ENCODE data around the gene DLK2. TPM values are rescaled to one million over a fixed set of nuclear protein-coding genes. Genes with fewer than 3 reads are reported as not detected.
"Not testable (repeated sequence)": the region's sequence is repeated elsewhere in the genome, so short reads cannot be mapped to it uniquely, and the experiment has no call there.

Gene DLK2
- total RNA-seq, 1 experiment from 2014 or later = 0.75 TPM

GRCh38 chr6:43426928-43427405 is 28.4 kb downstream of the DLK2 start:
- H3K4me3 Mint-ChIP-seq (ENCODE audit: unreplicated experiment) = peak overlapping the region; percentile 85
- BruUV-seq (replicated peaks) = TSS peak; percentile 88
- Histone ChIP-seq H3K27me3 (replicated peaks; ENCODE audit: control insufficient read depth, insufficient read depth, low read length) (no peaks in the 10 kb centered on the region), H3K36me3 (ENCODE audit: control insufficient read depth, insufficient read depth, low read length) (no peaks in the 10 kb centered on the region; the same call in 1 of the 2 replicates), H3K4me3 (ENCODE audit: low read depth, low read length) (peak overlapping the region; percentile 96), H3K9me3 (no peaks in the 10 kb centered on the region), H3K4me1 (0 out of 2 replicates have a peak, but pooled peaks cover 4% of the 10 kb centered on the region)
- DNase-seq = no peak
- POLR2A ChIA-PET = interaction anchor here (0.6 to 1.0 kb wide), 4 partner anchors 36 to 1521 kb away, joined by 3 to 12 read pairs (median 3); no protein-coding TSS in a partner anchor
- intact Hi-C loops (cut with micrococcal nuclease; ENCODE audit: unreplicated experiment) = loop anchor here (5.0 kb wide), 1 partner anchor 35 kb away; no protein-coding TSS in a partner anchor
- H3K4me1 Mint-ChIP-seq (ENCODE audit: low read depth, unreplicated experiment) = peaks cover 11% of the 10 kb centered on the region
- H3K36me3 Mint-ChIP-seq (ENCODE audit: insufficient read depth, unreplicated experiment) = peaks cover 22% of the 10 kb centered on the region
- H3K27ac Mint-ChIP-seq (ENCODE audit: unreplicated experiment) = peak overlapping the region; percentile 80
- H3K27me3 Mint-ChIP-seq (ENCODE audit: insufficient read depth, unreplicated experiment) = no peaks in the 10 kb centered on the region
- CTCF ChIA-PET = interaction anchor here (0.5 to 1.0 kb wide), 7 partner anchors 10 to 213 kb away, joined by 3 to 11 read pairs (median 3); partner anchors contain the start of genes POLH and XPO5
- no peak for TF ChIP-seq CTCF (IDR thresholded peaks at IDR 0.05; ENCODE audit: insufficient read depth in 1 of 2, low read depth in 1 of 2, low read length in 1 of 2, severe bottlenecking in 1 of 2, unreplicated experiment in 1 of 2)
- H3K9me3 Mint-ChIP-seq (ENCODE audit: unreplicated experiment) = no peaks in the 10 kb centered on the region

GRCh38 chr6:43425083-43425482 is 30.3 kb downstream of the DLK2 start:
- POLR2A ChIA-PET; H3K27ac Mint-ChIP-seq (ENCODE audit: unreplicated experiment); H3K27me3 ChIP-seq (replicated peaks; ENCODE audit: control insufficient read depth, insufficient read depth, low read length); H3K4me3 ChIP-seq (ENCODE audit: low read depth, low read length); H3K9me3 ChIP-seq; H3K4me1 ChIP-seq; H3K36me3 ChIP-seq (ENCODE audit: control insufficient read depth, insufficient read depth, low read length); DNase-seq; BruUV-seq (replicated peaks); H3K9me3 Mint-ChIP-seq (ENCODE audit: unreplicated experiment); H3K4me3 Mint-ChIP-seq (ENCODE audit: unreplicated experiment); CTCF ChIA-PET; H3K27me3 Mint-ChIP-seq (ENCODE audit: insufficient read depth, unreplicated experiment): not testable (repeated sequence)
- intact Hi-C loops (cut with micrococcal nuclease; ENCODE audit: unreplicated experiment) = loop anchor here (5.0 kb wide), 1 partner anchor 33 kb away; no protein-coding TSS in a partner anchor
- Mint-ChIP-seq H3K4me1 (ENCODE audit: low read depth, unreplicated experiment) (peaks cover 11% of the 10 kb centered on the region), H3K36me3 (ENCODE audit: insufficient read depth, unreplicated experiment) (peaks cover 18% of the 10 kb centered on the region)

- no peak overlapping the region for H3K27ac Mint-ChIP-seq (ENCODE audit: unreplicated experiment)
- H3K4me1 Mint-ChIP-seq (ENCODE audit: low read depth, unreplicated experiment) = no peaks in the 10 kb centered on the region
- Histone ChIP-seq H3K27me3 (replicated peaks; ENCODE audit: control insufficient read depth, insufficient read depth, low read length) (no peaks in the 10 kb centered on the region), H3K9me3 (peaks cover 3% of the 10 kb centered on the region; the same call in 1 of the 2 replicates), H3K4me1 (no peaks in the 10 kb centered on the region), H3K36me3 (ENCODE audit: control insufficient read depth, insufficient read depth, low read length) (no peaks in the 10 kb centered on the region), H3K4me3 (ENCODE audit: low read depth, low read length) (no peak overlapping the region)
- POLR2A ChIA-PET = interaction anchor here (0.5 to 0.7 kb wide), 6 partner anchors 53 to 690 kb away, joined by 4 to 11 read pairs (median 6); partner anchors contain the start of genes TJAP1, XPO5 and ZNF318
- BruUV-seq (replicated peaks) = no TSS peak
- CTCF ChIA-PET = interaction anchor here (0.6 kb wide), 1 partner anchor 50 kb away, joined by 3 read pairs; no protein-coding TSS in a partner anchor
- intact Hi-C loops (cut with micrococcal nuclease; ENCODE audit: unreplicated experiment) = no loop called here
- H3K36me3 Mint-ChIP-seq (ENCODE audit: insufficient read depth, unreplicated experiment) = peaks cover under 1% of the 10 kb centered on the region
- H3K4me3 Mint-ChIP-seq (ENCODE audit: unreplicated experiment) = no peak overlapping the region
- no peak for TF ChIP-seq CTCF (IDR thresholded peaks at IDR 0.05; ENCODE audit: insufficient read depth in 1 of 2, low read depth in 1 of 2, low read length in 1 of 2, severe bottlenecking in 1 of 2, unreplicated experiment in 1 of 2)
- no peak for DNase-seq
- H3K27me3 Mint-ChIP-seq (ENCODE audit: insufficient read depth, unreplicated experiment) = no peaks in the 10 kb centered on the region
- no peaks in the 10 kb centered on the region for H3K9me3 Mint-ChIP-seq (ENCODE audit: unreplicated experiment)
These were observed 33.5 kb downstream of the DLK2 start for GRCh38 chr6:43421831-43422230.
